Islet of Langerhans (tissue), 1 donor: ENCODE results near the gene TBCA.

Experiments
- FAIRE-seq: peaks from one replicate; lab custom pipeline; 2011; peaks lifted over from hg19 to GRCh38; lab: Jason Lieb, UNC

Gene TBCA

DNA sequence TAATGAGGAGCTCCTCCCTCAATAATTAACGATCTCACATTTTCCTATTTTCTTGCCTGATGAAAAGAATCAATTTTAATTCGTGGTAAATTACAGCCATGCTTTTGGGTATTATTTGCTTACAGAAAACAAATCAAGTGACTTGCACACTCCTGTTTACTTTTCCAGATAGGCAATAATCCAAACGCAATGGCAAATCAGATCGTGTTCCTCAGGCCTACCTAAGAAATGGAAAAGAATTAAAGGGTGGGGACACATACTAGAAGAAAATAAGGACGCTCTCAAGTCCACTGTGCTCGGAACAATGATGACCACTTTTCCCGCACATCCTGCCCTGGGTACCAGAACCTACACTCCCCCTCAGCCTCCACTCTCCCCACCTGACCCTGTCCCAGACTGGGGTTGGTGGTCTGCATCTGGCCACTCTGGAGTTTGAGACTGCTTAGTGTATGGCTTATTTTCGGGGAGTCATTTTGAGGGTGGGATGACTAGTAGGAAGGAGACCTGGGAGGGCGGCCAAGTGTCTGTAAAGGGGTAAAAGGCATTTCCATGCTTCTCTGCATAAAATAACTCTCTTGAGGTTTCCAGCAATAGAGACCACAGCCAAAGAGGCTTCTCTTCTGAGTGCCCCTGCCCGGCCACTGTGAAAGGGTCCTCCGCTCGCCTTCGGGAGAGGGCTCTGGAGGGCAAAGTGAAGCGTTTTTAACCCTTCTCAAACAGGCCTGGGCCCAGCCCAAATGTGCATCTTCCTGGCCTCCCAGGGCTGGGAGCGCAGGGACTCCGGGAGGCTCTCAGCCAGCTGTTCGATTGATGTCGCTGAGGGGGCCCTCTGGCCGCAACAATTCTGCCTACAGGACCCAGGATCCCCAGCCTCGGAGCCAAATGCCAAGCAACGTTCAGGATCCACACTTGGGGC lies 133.1 kb downstream of the TBCA start:
- no peak for FAIRE-seq

GRCh38 chr5:77641963-77642737 lies 134.0 kb downstream of the TBCA start:
- FAIRE-seq: no peak

DNA sequence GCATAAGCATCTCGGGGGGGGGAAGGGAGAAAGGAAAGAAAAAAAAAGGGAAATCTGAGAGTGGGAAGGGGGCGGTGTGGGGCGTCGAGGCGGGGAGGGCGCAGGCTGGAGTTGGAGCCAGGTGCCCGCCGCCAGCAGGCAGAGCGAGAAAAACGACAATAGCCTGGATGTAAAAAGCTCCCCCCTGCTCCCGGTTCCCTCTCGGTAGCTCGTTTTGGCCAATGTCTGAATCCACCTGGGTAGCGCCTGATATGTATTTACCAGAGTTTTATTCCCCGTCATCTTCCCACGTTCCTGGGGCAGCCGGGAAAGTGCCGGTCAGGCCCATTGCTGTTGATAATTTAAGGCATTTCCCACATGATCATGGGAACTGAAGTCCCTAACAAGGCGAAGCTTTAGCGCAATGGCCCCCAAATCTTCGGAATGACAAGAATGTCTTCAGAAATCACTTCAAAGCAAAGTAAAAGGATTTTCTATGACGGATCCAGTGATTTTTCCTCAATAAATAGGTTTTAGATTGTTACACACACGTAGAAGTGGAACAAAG lies 134.7 kb downstream of the TBCA start:
- no peak for FAIRE-seq
